HL-60 (cell line): ENCODE results near the gene HMCN2.

Source experiments
- POLR2AphosphoS5 ChIP-seq: IDR thresholded peaks from 2 replicates; pipeline ENCODE4 v1.6.1; 2012; ENCODE audit warnings: low read depth
- TF ChIP-seq, protein P1 (sequence below): IDR thresholded peaks from one replicate; pipeline ENCODE4 v1.5.1; 2011; ENCODE audit warnings: low read length, control low read depth, inconsistent platforms; ENCODE audit not compliant: insufficient read depth
- TF ChIP-seq, protein P2 (sequence below): IDR thresholded peaks from 2 replicates; pipeline ENCODE4 v1.6.1; 2012; ENCODE audit warnings: low read depth; ENCODE audit not compliant: insufficient replicate concordance

DNA sequence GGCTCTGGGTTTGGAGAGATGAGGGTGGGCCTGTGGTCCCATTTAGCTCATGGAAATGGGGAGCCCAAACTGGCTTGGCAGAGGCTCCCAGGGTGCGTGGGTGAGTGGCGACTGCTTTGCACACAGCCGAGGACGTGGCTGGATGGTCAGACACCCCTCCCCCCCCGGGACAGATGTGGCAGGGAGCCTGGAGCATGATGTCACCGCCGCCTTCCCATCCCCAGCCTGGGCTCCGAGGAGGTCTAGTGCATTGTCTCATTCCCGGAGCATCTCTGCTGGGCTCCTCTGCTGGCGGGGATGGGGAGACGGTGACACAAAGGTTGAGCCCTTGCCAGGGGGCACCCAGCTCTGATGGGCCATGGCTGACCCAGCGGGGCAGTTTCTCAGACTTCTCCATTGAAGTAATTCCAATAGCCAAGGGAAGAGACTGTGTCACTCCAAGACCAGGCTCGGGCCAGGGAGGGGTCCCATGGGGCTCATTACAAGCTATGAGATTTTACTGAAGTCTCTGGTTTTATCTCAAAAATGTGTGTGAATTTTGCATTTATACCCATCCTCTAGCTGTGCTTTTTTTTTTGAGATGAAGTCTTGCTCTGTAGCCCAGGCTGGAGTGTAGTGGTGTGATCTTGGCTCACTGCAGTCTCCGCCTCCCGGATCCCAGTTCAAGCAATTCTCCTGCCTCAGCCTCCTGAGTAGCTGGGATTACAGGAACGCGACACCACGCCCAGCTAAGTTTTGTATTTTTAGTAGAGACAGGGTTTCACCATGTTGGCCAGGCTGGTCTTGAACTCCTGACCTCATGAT lies 36.1 kb downstream of the HMCN2 start:
- TF ChIP-seq, protein P1, sequence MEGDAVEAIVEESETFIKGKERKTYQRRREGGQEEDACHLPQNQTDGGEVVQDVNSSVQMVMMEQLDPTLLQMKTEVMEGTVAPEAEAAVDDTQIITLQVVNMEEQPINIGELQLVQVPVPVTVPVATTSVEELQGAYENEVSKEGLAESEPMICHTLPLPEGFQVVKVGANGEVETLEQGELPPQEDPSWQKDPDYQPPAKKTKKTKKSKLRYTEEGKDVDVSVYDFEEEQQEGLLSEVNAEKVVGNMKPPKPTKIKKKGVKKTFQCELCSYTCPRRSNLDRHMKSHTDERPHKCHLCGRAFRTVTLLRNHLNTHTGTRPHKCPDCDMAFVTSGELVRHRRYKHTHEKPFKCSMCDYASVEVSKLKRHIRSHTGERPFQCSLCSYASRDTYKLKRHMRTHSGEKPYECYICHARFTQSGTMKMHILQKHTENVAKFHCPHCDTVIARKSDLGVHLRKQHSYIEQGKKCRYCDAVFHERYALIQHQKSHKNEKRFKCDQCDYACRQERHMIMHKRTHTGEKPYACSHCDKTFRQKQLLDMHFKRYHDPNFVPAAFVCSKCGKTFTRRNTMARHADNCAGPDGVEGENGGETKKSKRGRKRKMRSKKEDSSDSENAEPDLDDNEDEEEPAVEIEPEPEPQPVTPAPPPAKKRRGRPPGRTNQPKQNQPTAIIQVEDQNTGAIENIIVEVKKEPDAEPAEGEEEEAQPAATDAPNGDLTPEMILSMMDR, result no peak
- TF ChIP-seq, protein P2, sequence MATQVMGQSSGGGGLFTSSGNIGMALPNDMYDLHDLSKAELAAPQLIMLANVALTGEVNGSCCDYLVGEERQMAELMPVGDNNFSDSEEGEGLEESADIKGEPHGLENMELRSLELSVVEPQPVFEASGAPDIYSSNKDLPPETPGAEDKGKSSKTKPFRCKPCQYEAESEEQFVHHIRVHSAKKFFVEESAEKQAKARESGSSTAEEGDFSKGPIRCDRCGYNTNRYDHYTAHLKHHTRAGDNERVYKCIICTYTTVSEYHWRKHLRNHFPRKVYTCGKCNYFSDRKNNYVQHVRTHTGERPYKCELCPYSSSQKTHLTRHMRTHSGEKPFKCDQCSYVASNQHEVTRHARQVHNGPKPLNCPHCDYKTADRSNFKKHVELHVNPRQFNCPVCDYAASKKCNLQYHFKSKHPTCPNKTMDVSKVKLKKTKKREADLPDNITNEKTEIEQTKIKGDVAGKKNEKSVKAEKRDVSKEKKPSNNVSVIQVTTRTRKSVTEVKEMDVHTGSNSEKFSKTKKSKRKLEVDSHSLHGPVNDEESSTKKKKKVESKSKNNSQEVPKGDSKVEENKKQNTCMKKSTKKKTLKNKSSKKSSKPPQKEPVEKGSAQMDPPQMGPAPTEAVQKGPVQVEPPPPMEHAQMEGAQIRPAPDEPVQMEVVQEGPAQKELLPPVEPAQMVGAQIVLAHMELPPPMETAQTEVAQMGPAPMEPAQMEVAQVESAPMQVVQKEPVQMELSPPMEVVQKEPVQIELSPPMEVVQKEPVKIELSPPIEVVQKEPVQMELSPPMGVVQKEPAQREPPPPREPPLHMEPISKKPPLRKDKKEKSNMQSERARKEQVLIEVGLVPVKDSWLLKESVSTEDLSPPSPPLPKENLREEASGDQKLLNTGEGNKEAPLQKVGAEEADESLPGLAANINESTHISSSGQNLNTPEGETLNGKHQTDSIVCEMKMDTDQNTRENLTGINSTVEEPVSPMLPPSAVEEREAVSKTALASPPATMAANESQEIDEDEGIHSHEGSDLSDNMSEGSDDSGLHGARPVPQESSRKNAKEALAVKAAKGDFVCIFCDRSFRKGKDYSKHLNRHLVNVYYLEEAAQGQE, result no peak
- no peak for TF ChIP-seq POLR2AphosphoS5
